ENCODE data around the gene ATP6V0C. TPM values are rescaled to one million over a fixed set of nuclear protein-coding genes. Genes with fewer than 3 reads are reported as not detected.

Gene ATP6V0C
- total RNA-seq, 1 experiment from 2014 or later: 67.4 TPM

GRCh38 chr16:2511996-2512734 lies 1.6 kb upstream of the ATP6V0C start:
- CTCF ChIA-PET: no interaction called here
- Histone ChIP-seq H3K4me2 (ENCODE audit: low read length) (no peak overlapping the region), H3K9me2 (replicated peaks; ENCODE audit: low read length) (no peaks in the 10 kb centered on the region), H3K36me3 (ENCODE audit: low read depth, low read length) (no peaks in the 10 kb centered on the region), H2AFZ (ENCODE audit: low read length) (no peak overlapping the region), H3K4me1 (ENCODE audit: insufficient read depth, low read length) (peaks cover 24% of the 10 kb centered on the region), H3K4me3 (ENCODE audit: low read length) (no peak overlapping the region), H3K9ac (ENCODE audit: low read length) (no peak overlapping the region), H3K79me2 (ENCODE audit: low read length) (peaks cover 33% of the 10 kb centered on the region), H3F3A (ENCODE audit: low read length, unreplicated experiment) (no peaks in the 10 kb centered on the region), H3K9me3 (ENCODE audit: low read length) (no peaks in the 10 kb centered on the region), H3K27ac (ENCODE audit: low read length) (no peak overlapping the region), H3K27me3 (ENCODE audit: low read length) (no peaks in the 10 kb centered on the region), H4K20me1 (ENCODE audit: low read length) (peaks cover 27% of the 10 kb centered on the region)
- intact Hi-C loops (cut with micrococcal nuclease): no loop called here
- DNase-seq (no peak), ATAC-seq (no peak)
- no TSS peak for BruUV-seq (replicated peaks)
- POLR2A ChIA-PET (ENCODE audit: unreplicated experiment): interaction anchor here (0.6 kb wide), 1 partner anchor 37 kb away, joined by 8 read pairs; the partner anchor contains the start of gene TBC1D24
- TF ChIP-seq EZH2 (IDR thresholded peaks at IDR 0.05; ENCODE audit: low read length, unreplicated experiment): no peak

- intact Hi-C loops (cut with micrococcal nuclease): no loop called here
- Histone ChIP-seq H3K4me3 (ENCODE audit: low read length) (peak overlapping the region; percentile 81; the same call in 1 of the 2 replicates), H4K20me1 (ENCODE audit: low read length) (peaks cover 31% of the 10 kb centered on the region), H3K79me2 (ENCODE audit: low read length) (peaks cover 40% of the 10 kb centered on the region), H3F3A (ENCODE audit: low read length, unreplicated experiment) (no peaks in the 10 kb centered on the region), H3K27me3 (ENCODE audit: low read length) (no peaks in the 10 kb centered on the region), H3K36me3 (ENCODE audit: low read depth, low read length) (no peaks in the 10 kb centered on the region), H2AFZ (ENCODE audit: low read length) (peak overlapping the region; percentile 71; the same call in 1 of the 2 replicates), H3K9ac (ENCODE audit: low read length) (no peak overlapping the region), H3K9me3 (ENCODE audit: low read length) (no peaks in the 10 kb centered on the region), H3K4me1 (ENCODE audit: insufficient read depth, low read length) (peaks cover 26% of the 10 kb centered on the region), H3K9me2 (replicated peaks; ENCODE audit: low read length) (no peaks in the 10 kb centered on the region), H3K4me2 (ENCODE audit: low read length) (peak overlapping the region; percentile 75), H3K27ac (ENCODE audit: low read length) (no peak overlapping the region)
- ChIA-PET CTCF (no interaction called here), POLR2A (ENCODE audit: unreplicated experiment) (no interaction called here)
- no peak for DNase-seq
- TF ChIP-seq EZH2 (IDR thresholded peaks at IDR 0.05; ENCODE audit: low read length, unreplicated experiment) (no peak), EZH2phosphoT487 (IDR thresholded peaks at IDR 0.05; ENCODE audit: borderline replicate concordance, low read length) (no peak), CTCF (conservative IDR thresholded peaks at IDR 0.05; ENCODE audit: low read depth, low read length) (no peak)
- ATAC-seq: no peak
- no TSS peak for BruUV-seq (replicated peaks)
Measured at GRCh38 chr16:2512735-2513404, 882 bp upstream of the ATP6V0C start.

- peaks cover 30% of the 10 kb centered on the region for H3K4me1 ChIP-seq (ENCODE audit: insufficient read depth, low read length)
- H2AFZ ChIP-seq (ENCODE audit: low read length): no peak overlapping the region
- H3K27ac ChIP-seq (ENCODE audit: low read length): peak overlapping the region; percentile 55; the same call in 1 of the 2 replicates
- H3F3A ChIP-seq (ENCODE audit: low read length, unreplicated experiment): no peaks in the 10 kb centered on the region
- H3K9me2 ChIP-seq (replicated peaks; ENCODE audit: low read length): no peaks in the 10 kb centered on the region
- peaks cover 40% of the 10 kb centered on the region for H4K20me1 ChIP-seq (ENCODE audit: low read length)
- no peak for ATAC-seq
- intact Hi-C loops (cut with micrococcal nuclease): no loop called here
- no peak for DNase-seq
- H3K79me2 ChIP-seq (ENCODE audit: low read length): peaks cover 57% of the 10 kb centered on the region
- no TSS peak for BruUV-seq (replicated peaks)
- H3K36me3 ChIP-seq (ENCODE audit: low read depth, low read length): no peaks in the 10 kb centered on the region
- H3K9ac ChIP-seq (ENCODE audit: low read length): peak overlapping the region; percentile 90
- no peak for TF ChIP-seq CTCF (conservative IDR thresholded peaks at IDR 0.05; ENCODE audit: low read depth, low read length)
- TF ChIP-seq EZH2 (IDR thresholded peaks at IDR 0.05; ENCODE audit: low read length, unreplicated experiment): no peak
- no peak for TF ChIP-seq EZH2phosphoT487 (IDR thresholded peaks at IDR 0.05; ENCODE audit: borderline replicate concordance, low read length)
- ChIA-PET CTCF (no interaction called here), POLR2A (ENCODE audit: unreplicated experiment) (no interaction called here)
- no peaks in the 10 kb centered on the region for H3K9me3 ChIP-seq (ENCODE audit: low read length)
- H3K27me3 ChIP-seq (ENCODE audit: low read length): no peaks in the 10 kb centered on the region
- peak overlapping the region; percentile 81 for H3K4me3 ChIP-seq (ENCODE audit: low read length)
- peak overlapping the region; percentile 99 for H3K4me2 ChIP-seq (ENCODE audit: low read length)
Measured at GRCh38 chr16:2514333-2515179, 804 bp downstream of the ATP6V0C start.

Measured in PC-3 (cell line).